ENCODE results near the gene TMEM38A.
"Not testable (repeated sequence)": the region's sequence is repeated elsewhere in the genome, so short reads cannot be mapped to it uniquely, and the experiment has no call there.

TMEM38A gene

GRCh38 chr19:16638666-16639065 is 22.3 kb upstream of the TMEM38A start:
- no peak for DNase-seq (ENCODE audit: low read depth in 2 of 2)

GRCh38 chr19:16640951-16641350 is 20.0 kb upstream of the TMEM38A start:
- no peak for DNase-seq (ENCODE audit: low read depth in 2 of 2)

- no peak for DNase-seq (ENCODE audit: low read depth in 2 of 2)
These were observed 19.2 kb upstream of the TMEM38A start for GRCh38 chr19:16641695-16642094.

- DNase-seq (ENCODE audit: low read depth in 2 of 2): no peak
These were observed 15.8 kb upstream of the TMEM38A start for GRCh38 chr19:16645140-16645539.

GRCh38 chr19:16649734-16650133 is 11.2 kb upstream of the TMEM38A start:
- DNase-seq (ENCODE audit: low read depth in 2 of 2): no peak

GRCh38 chr19:16650821-16651220 is 10.1 kb upstream of the TMEM38A start:
- no peak for DNase-seq (ENCODE audit: low read depth in 2 of 2)

- not testable (repeated sequence) for DNase-seq (ENCODE audit: low read depth in 2 of 2)
These were observed 9.3 kb upstream of the TMEM38A start for GRCh38 chr19:16651421-16652188.

GRCh38 chr19:16652854-16653253 is 8.1 kb upstream of the TMEM38A start:
- no peak for DNase-seq (ENCODE audit: low read depth in 2 of 2)

GRCh38 chr19:16654140-16654539 is 6.8 kb upstream of the TMEM38A start:
- DNase-seq (ENCODE audit: low read depth in 2 of 2): no peak

GRCh38 chr19:16654627-16655026 is 6.3 kb upstream of the TMEM38A start:
- no peak for DNase-seq (ENCODE audit: low read depth in 2 of 2)

- DNase-seq (ENCODE audit: low read depth in 2 of 2): no peak
These were observed 5.2 kb upstream of the TMEM38A start for GRCh38 chr19:16655727-16656126.

- no peak for DNase-seq (ENCODE audit: low read depth in 2 of 2)
These were observed 3.6 kb upstream of the TMEM38A start for GRCh38 chr19:16657384-16657783.

GRCh38 chr19:16659464-16659831 is 1.5 kb upstream of the TMEM38A start:
- DNase-seq (ENCODE audit: low read depth in 2 of 2): no peak

GRCh38 chr19:16659832-16660708 is 869 bp upstream of the TMEM38A start, which contains the start of gene SMIM7:
Gene SMIM7, minus strand, starts transcription at chr19:16660144. Its CDS starts 34 bp downstream, at chr19:16660110.
- DNase-seq (ENCODE audit: low read depth in 2 of 2): peak; percentile 94 to 98

GRCh38 chr19:16661480-16662034 is 618 bp downstream of the TMEM38A start:
- DNase-seq (ENCODE audit: low read depth in 2 of 2): no peak

- DNase-seq (ENCODE audit: low read depth in 2 of 2): no peak
These were observed 7.2 kb downstream of the TMEM38A start for GRCh38 chr19:16668176-16668575.

GRCh38 chr19:16668702-16669101 is 7.8 kb downstream of the TMEM38A start:
- DNase-seq (ENCODE audit: low read depth in 2 of 2): not testable (repeated sequence)

GRCh38 chr19:16670291-16670690 is 9.4 kb downstream of the TMEM38A start:
- no peak for DNase-seq (ENCODE audit: low read depth in 2 of 2)

GRCh38 chr19:16671652-16672274 is 10.8 kb downstream of the TMEM38A start:
- no peak for DNase-seq (ENCODE audit: low read depth in 2 of 2)

GRCh38 chr19:16673231-16673630 is 12.3 kb downstream of the TMEM38A start:
- no peak for DNase-seq (ENCODE audit: low read depth in 2 of 2)

- not testable (repeated sequence) for DNase-seq (ENCODE audit: low read depth in 2 of 2)
These were observed 12.9 kb downstream of the TMEM38A start for GRCh38 chr19:16673839-16674238.
